HL-60 (cell line): ENCODE data around the gene FKBP11.

Source experiments
- DNase-seq, 2 experiments: peaks; one replicate each; pipeline ENCODE4 v3.0.0-alpha.2; 2010 to 2020; ENCODE audit warnings: low read depth in 1 of 2, low spot score in 1 of 2
- H3K27ac ChIP-seq: fragments of 250-450 bp; sonication (Bioruptor Pico); replicated peaks from 2 replicates; pipeline ENCODE4 v1.5.1; 2020; ENCODE audit warnings: mild to moderate bottlenecking, moderate library complexity
- H3K27me3 ChIP-seq: fragments of 250-450 bp; sonication (Bioruptor Pico); 2 replicates; pipeline ENCODE4 v1.5.1; 2021; ENCODE audit warnings: mild to moderate bottlenecking, moderate library complexity; ENCODE audit not compliant: insufficient read depth, poor library complexity, severe bottlenecking
- H3K4me3 ChIP-seq: replicated peaks from 2 replicates; pipeline ENCODE4 v1.5.1; 2011; ENCODE audit warnings: mild to moderate bottlenecking, control low read depth, low read length; ENCODE audit not compliant: insufficient read depth
- CTCF ChIP-seq: IDR thresholded peaks from one replicate; pipeline ENCODE4 v1.5.1; 2011; ENCODE audit warnings: low read length, control low read depth, inconsistent platforms; ENCODE audit not compliant: insufficient read depth
- GABPA ChIP-seq: IDR thresholded peaks from 2 replicates; pipeline ENCODE4 v1.6.1; 2012; ENCODE audit warnings: low read depth
- POLR2AphosphoS5 ChIP-seq: IDR thresholded peaks from 2 replicates; pipeline ENCODE4 v1.6.1; 2012; ENCODE audit warnings: low read depth
- REST ChIP-seq: IDR thresholded peaks from 2 replicates; pipeline ENCODE4 v1.6.1; 2012; ENCODE audit warnings: low read depth; ENCODE audit not compliant: insufficient replicate concordance
- SPI1 ChIP-seq: IDR thresholded peaks from 2 replicates; pipeline ENCODE4 v1.6.1; 2012; ENCODE audit warnings: low read depth, mild to moderate bottlenecking, borderline replicate concordance

The FKBP11 gene

GRCh38 chr12:48954841-48955501 is 29.7 kb upstream of the FKBP11 start:
- Histone ChIP-seq H3K27ac (peak overlapping the region; percentile 86), H3K27me3 (no peaks in the 10 kb centered on the region), H3K4me3 (peak overlapping the region; percentile 95)
- TF ChIP-seq GABPA = no peak
- TF ChIP-seq SPI1 = peak; percentile 100
- DNase-seq = peak in 1 of 2 experiments; percentile 62

GRCh38 chr12:48954061-48954460 is 28.8 kb upstream of the FKBP11 start:
- DNase-seq = no peak
- TF ChIP-seq REST (no peak), SPI1 (no peak), POLR2AphosphoS5 (no peak), GABPA (no peak), CTCF (no peak)
- H3K4me3 ChIP-seq = no peak overlapping the region
- peak overlapping the region; percentile 33; the same call in 1 of the 2 replicates for H3K27ac ChIP-seq
- H3K27me3 ChIP-seq = no peaks in the 10 kb centered on the region

- TF ChIP-seq CTCF (no peak), GABPA (no peak), REST (no peak), SPI1 (no peak), POLR2AphosphoS5 (no peak)
- Histone ChIP-seq H3K27ac (no peak overlapping the region), H3K27me3 (no peaks in the 10 kb centered on the region), H3K4me3 (no peak overlapping the region)
- DNase-seq = no peak
These were observed 27.4 kb upstream of the FKBP11 start for GRCh38 chr12:48952691-48953090.

GRCh38 chr12:48947727-48948126 is 22.4 kb upstream of the FKBP11 start:
- no peak for DNase-seq
- H3K27me3 ChIP-seq = no peaks in the 10 kb centered on the region
- no peak overlapping the region for H3K27ac ChIP-seq
- no peak overlapping the region for H3K4me3 ChIP-seq
- no peak for TF ChIP-seq REST
- TF ChIP-seq CTCF = no peak
- TF ChIP-seq SPI1 = no peak
- TF ChIP-seq GABPA = no peak
- no peak for TF ChIP-seq POLR2AphosphoS5
